Measurements from ENCODE around the gene B3GALNT1. TPM values are rescaled to one million over a fixed set of nuclear protein-coding genes. Genes with fewer than 3 reads are reported as not detected.
A peak's percentile ranks its signal among the peaks of the same experiment; 100 is the strongest.

Gene B3GALNT1
- polyA plus RNA-seq, 2 of the 4 experiments (the other 2 are of a cell fraction), result 0.13 to 0.14 TPM

GRCh38 chr3:161070980-161071663, 34.0 kb downstream of the B3GALNT1 start:
- ATAC-seq (no peak), DNase-seq (ENCODE audit: low read depth in 1 of 2, low spot score in 1 of 2) (no peak), FAIRE-seq (no peak)
- Histone ChIP-seq H3K4me3 (no peak overlapping the region), H3K27ac (no peak overlapping the region), H3K9me3 (no peaks in the 10 kb centered on the region), H3K4me2 (no peak overlapping the region), H3K4me1 (no peaks in the 10 kb centered on the region)
- TF ChIP-seq NFE2L2 (conservative IDR thresholded peaks at IDR 0.05; ENCODE audit: low read length) (no peak), CEBPB (IDR thresholded peaks at IDR 0.05) (no peak), PHF8 (IDR thresholded peaks at IDR 0.05; ENCODE audit: borderline replicate concordance, low read depth) (no peak), CBX2 (IDR thresholded peaks at IDR 0.05; ENCODE audit: borderline replicate concordance, low read depth) (no peak), NPAS2 (CRISPR knock-in tag; IDR thresholded peaks at IDR 0.05; ENCODE audit: borderline replicate concordance) (no peak), SREBF2 (IDR thresholded peaks at IDR 0.05) (no peak), MYC (IDR thresholded peaks at IDR 0.05; ENCODE audit: borderline replicate concordance, low read length) (no peak), ZFP36 (IDR thresholded peaks at IDR 0.05; ENCODE audit: borderline replicate concordance, partially characterized antibody) (no peak), BHLHE40 (IDR thresholded peaks at IDR 0.05; ENCODE audit: low read depth, low read length) (no peak), ZSCAN20 (CRISPR knock-in tag; IDR thresholded peaks at IDR 0.05) (no peak), ZC3H11A (IDR thresholded peaks at IDR 0.05) (no peak)
- CTCF ChIA-PET, result no interaction called here
- 63% methylated on average over 6 of the region's 6 CpGs for WGBS (ENCODE audit: missing lambda C conversion rate)
- POLR2A ChIA-PET, result no interaction called here

GRCh38 chr3:161070252-161070930, 34.8 kb downstream of the B3GALNT1 start:
- Histone ChIP-seq H3K4me2 (no peak overlapping the region), H3K27ac (no peak overlapping the region), H3K9me3 (no peaks in the 10 kb centered on the region), H3K4me3 (no peak overlapping the region), H3K4me1 (no peaks in the 10 kb centered on the region)
- DNase-seq (ENCODE audit: low read depth in 1 of 2, low spot score in 1 of 2) (no peak), ATAC-seq (no peak), FAIRE-seq (no peak)
- ChIA-PET POLR2A (no interaction called here), CTCF (no interaction called here)
- no peak for TF ChIP-seq RARB (CRISPR knock-in tag; IDR thresholded peaks at IDR 0.05)
- WGBS (ENCODE audit: missing lambda C conversion rate), result 63% methylated on average over 9 of the region's 9 CpGs

- no peak overlapping the region for H3K4me3 ChIP-seq
- peak overlapping the region; percentile 19; the same call in 1 of the 3 replicates for H3K4me2 ChIP-seq
- ChIA-PET POLR2A (no interaction called here), CTCF (no interaction called here)
- TF ChIP-seq RCOR1 (IDR thresholded peaks at IDR 0.05; ENCODE audit: low read depth, low read length), result no peak
- TF ChIP-seq ZFP36 (IDR thresholded peaks at IDR 0.05; ENCODE audit: borderline replicate concordance, partially characterized antibody), result no peak
- TF ChIP-seq MAZ (IDR thresholded peaks at IDR 0.05; ENCODE audit: borderline replicate concordance, low read depth, low read length), result no peak
- TF ChIP-seq E2F6 (IDR thresholded peaks at IDR 0.05; ENCODE audit: borderline replicate concordance, low read depth), result no peak
- peak; percentile 58 to 62; a peak in 3 of 6 replicates for ATAC-seq
- peak in 1 of 2 experiments; percentile 9 for DNase-seq (ENCODE audit: low read depth in 1 of 2, low spot score in 1 of 2)
- H3K9me3 ChIP-seq, result no peaks in the 10 kb centered on the region
- 39% methylated on average over 5 of the region's 5 CpGs for WGBS (ENCODE audit: missing lambda C conversion rate)
- H3K27ac ChIP-seq, result no peak overlapping the region
- FAIRE-seq, result no peak
- no peaks in the 10 kb centered on the region for H3K4me1 ChIP-seq
These were observed 35.5 kb downstream of the B3GALNT1 start for GRCh38 chr3:161069511-161070251.

GRCh38 chr3:161067335-161067734, 37.8 kb downstream of the B3GALNT1 start:
- POLR2A ChIA-PET, result no interaction called here
- CTCF ChIA-PET, result no interaction called here
- DNase-seq (ENCODE audit: low read depth in 1 of 2, low spot score in 1 of 2) (no peak), ATAC-seq (no peak), FAIRE-seq (no peak)
- Histone ChIP-seq H3K9me3 (no peaks in the 10 kb centered on the region), H3K4me2 (no peak overlapping the region), H3K4me3 (no peak overlapping the region), H3K4me1 (no peaks in the 10 kb centered on the region), H3K27ac (no peak overlapping the region)
- 50% methylated on average over 1 of the region's 1 CpG for WGBS (ENCODE audit: missing lambda C conversion rate)
- TF ChIP-seq RCOR1 (IDR thresholded peaks at IDR 0.05; ENCODE audit: low read depth, low read length) (no peak), JUNB (IDR thresholded peaks at IDR 0.05) (no peak), ELK1 (IDR thresholded peaks at IDR 0.05; ENCODE audit: low read depth, low read length) (no peak), HDAC2 (IDR thresholded peaks at IDR 0.05) (no peak), CHD4 (IDR thresholded peaks at IDR 0.05; ENCODE audit: borderline replicate concordance) (no peak), MAFK (IDR thresholded peaks at IDR 0.05; ENCODE audit: partially characterized antibody) (no peak), CEBPB (IDR thresholded peaks at IDR 0.05) (no peak), FOSB (CRISPR knock-in tag; IDR thresholded peaks at IDR 0.05) (no peak), EHF (CRISPR knock-in tag; IDR thresholded peaks at IDR 0.05) (no peak), BCL3 (IDR thresholded peaks at IDR 0.05) (no peak), TFCP2L1 (CRISPR knock-in tag; IDR thresholded peaks at IDR 0.05) (no peak), TP53 (CRISPR knock-in tag; IDR thresholded peaks at IDR 0.05) (no peak), EP300 (IDR thresholded peaks at IDR 0.05) (no peak), ZSCAN20 (CRISPR knock-in tag; IDR thresholded peaks at IDR 0.05) (no peak), SMC3 (IDR thresholded peaks at IDR 0.05) (no peak)

Measured in A549 (cell line).